Smooth muscle cell (in vitro differentiated cells): Measurements from ENCODE around the gene RAB11FIP4. TPM values are rescaled to one million over a fixed set of nuclear protein-coding genes. Genes with fewer than 3 reads are reported as not detected.

Experiments
- DNase-seq: peaks from one replicate; lab custom pipeline; 2025; ENCODE audit not compliant: unreplicated experiment; lab: John Stamatoyannopoulos, UW
- H2AFZ ChIP-seq: fragments of 200-600 bp; sonication (generic); 2 replicates; pipeline ENCODE4 v1.6.0; 2016; ENCODE audit warnings: antibody characterized with exemption, low read depth, mild to moderate bottlenecking
- H3F3A ChIP-seq: fragments of 200-600 bp; sonication (generic); 2 replicates; pipeline ENCODE4 v1.6.0; 2017; ENCODE audit warnings: antibody characterized with exemption, low read depth
- H3K27ac ChIP-seq: fragments of 200-600 bp; sonication (generic); 2 replicates; pipeline ENCODE4 v1.5.1; 2016; ENCODE audit warnings: low read depth, mild to moderate bottlenecking
- H3K27me3 ChIP-seq: fragments of 200-600 bp; sonication (generic); 2 replicates; pipeline ENCODE4 v1.6.1; 2016; ENCODE audit warnings: low read depth, mild to moderate bottlenecking
- H3K36me3 ChIP-seq: fragments of 200-600 bp; sonication (generic); 2 replicates; pipeline ENCODE4 v1.5.1; 2016; ENCODE audit warnings: low read depth
- H3K4me1 ChIP-seq: fragments of 200-600 bp; sonication (generic); 2 replicates; pipeline ENCODE4 v1.5.1; 2016; ENCODE audit warnings: low read depth
- H3K4me2 ChIP-seq: fragments of 200-600 bp; sonication (generic); 2 replicates; pipeline ENCODE4 v1.6.0; 2016; ENCODE audit warnings: mild to moderate bottlenecking
- H3K4me3 ChIP-seq: fragments of 200-600 bp; sonication (generic); 2 replicates; pipeline ENCODE4 v1.5.1; 2016; ENCODE audit warnings: mild to moderate bottlenecking
- H3K79me2 ChIP-seq: fragments of 200-600 bp; sonication (generic); 2 replicates; pipeline ENCODE4 v1.6.0; 2016; ENCODE audit warnings: low read depth, mild to moderate bottlenecking
- H3K9ac ChIP-seq: fragments of 200-600 bp; sonication (generic); 2 replicates; pipeline ENCODE4 v1.6.0; 2016; ENCODE audit warnings: low read depth
- H3K9me3 ChIP-seq: fragments of 200-600 bp; sonication (generic); replicated peaks from 2 replicates; pipeline ENCODE4 v1.5.1; 2016; ENCODE audit warnings: low read depth
- H4K20me1 ChIP-seq: fragments of 200-600 bp; sonication (generic); 2 replicates; pipeline ENCODE4 v1.6.0; 2016; ENCODE audit warnings: low read depth
- WGBS: methylation state at CpG from one replicate; pipeline ENCODE4 v1.1.7; 2016; ENCODE audit warnings: low lambda C conversion rate; 5-methylcytosine and 5-hydroxymethylcytosine counted together
- polyA plus RNA-seq: library from polyadenylated mRNA; unstranded; fragments of >200 nt; fragmentation: Nextera tagmentation; extraction: Ambion mirVana; gene quantifications from 2 replicates; pipeline ENCODE4 v1.2.1, GENCODE V29; 2016
- total RNA-seq: library from RNA; depleted of rRNA; stranded (reverse); fragments of >200 nt; gene quantifications from 2 replicates; pipeline ENCODE4 v1.2.3, GENCODE V29; 2014
- TF ChIP-seq, protein P1 (sequence below): fragments of 200-600 bp; sonication (generic); IDR thresholded peaks from 2 replicates; pipeline ENCODE4 v1.5.1; 2017; ENCODE audit warnings: borderline replicate concordance, mild to moderate bottlenecking, antibody characterized with exemption; ENCODE audit not compliant: insufficient read depth, poor library complexity, severe bottlenecking

RAB11FIP4 gene
- total and polyA plus RNA-seq, 2 experiments from 2014 or later, result 0.42 to 2.9 TPM

DNA sequence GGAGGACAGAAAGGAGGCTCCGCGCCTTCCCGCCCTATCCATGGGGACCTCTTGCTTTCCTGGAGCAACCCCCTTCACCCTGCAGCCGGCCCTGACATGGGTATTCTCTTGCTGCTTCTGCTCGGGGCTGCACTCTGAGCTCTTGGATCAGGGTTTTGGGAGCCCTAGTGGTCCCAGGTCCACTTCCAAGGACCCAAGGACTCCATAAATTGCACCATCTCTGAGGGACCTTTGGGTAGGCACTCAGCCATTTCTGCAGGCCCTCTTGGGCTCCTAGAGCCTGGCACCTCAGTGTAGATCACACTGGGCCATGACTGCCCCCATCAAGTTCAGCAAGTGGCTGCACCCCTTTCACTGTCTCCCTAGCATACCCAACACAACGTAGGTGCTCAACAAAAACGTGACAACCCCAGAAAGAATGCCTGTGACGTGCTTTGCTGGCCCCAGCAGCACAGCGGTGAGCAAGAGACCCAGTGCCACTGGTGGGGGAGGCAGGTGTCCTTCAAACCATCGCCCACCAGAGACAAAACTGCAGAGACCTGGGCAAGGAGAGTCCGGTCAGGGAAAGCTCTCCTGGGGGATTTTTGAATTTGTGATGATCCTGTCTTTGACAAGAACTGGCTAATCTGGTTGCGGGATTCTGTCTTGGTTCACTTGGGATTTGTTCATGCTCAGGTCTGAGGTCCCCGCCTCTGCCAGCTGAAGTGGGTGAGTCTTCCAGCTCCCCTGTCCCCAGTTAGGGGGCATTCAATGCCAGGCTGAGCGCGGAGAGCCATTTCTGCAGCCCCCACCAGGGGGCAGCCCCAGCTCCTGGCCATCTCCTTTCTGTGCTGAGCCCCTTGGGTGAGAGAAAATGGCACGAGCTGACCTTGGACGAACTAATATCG is 2.5 kb upstream of the RAB11FIP4 start:
- Histone ChIP-seq H2AFZ (no peak overlapping the region), H3K4me2 (no peak overlapping the region), H3F3A (no peaks in the 10 kb centered on the region), H3K9ac (no peak overlapping the region), H3K79me2 (no peaks in the 10 kb centered on the region), H3K4me3 (no peak overlapping the region), H3K27me3 (peaks cover 41% of the 10 kb centered on the region), H3K9me3 (no peaks in the 10 kb centered on the region), H3K36me3 (no peaks in the 10 kb centered on the region), H3K27ac (no peak overlapping the region), H4K20me1 (no peaks in the 10 kb centered on the region), H3K4me1 (no peaks in the 10 kb centered on the region)
- no peak for DNase-seq
- 67% methylated on average over 18 of the region's 18 CpGs for WGBS
- TF ChIP-seq, protein P1, sequence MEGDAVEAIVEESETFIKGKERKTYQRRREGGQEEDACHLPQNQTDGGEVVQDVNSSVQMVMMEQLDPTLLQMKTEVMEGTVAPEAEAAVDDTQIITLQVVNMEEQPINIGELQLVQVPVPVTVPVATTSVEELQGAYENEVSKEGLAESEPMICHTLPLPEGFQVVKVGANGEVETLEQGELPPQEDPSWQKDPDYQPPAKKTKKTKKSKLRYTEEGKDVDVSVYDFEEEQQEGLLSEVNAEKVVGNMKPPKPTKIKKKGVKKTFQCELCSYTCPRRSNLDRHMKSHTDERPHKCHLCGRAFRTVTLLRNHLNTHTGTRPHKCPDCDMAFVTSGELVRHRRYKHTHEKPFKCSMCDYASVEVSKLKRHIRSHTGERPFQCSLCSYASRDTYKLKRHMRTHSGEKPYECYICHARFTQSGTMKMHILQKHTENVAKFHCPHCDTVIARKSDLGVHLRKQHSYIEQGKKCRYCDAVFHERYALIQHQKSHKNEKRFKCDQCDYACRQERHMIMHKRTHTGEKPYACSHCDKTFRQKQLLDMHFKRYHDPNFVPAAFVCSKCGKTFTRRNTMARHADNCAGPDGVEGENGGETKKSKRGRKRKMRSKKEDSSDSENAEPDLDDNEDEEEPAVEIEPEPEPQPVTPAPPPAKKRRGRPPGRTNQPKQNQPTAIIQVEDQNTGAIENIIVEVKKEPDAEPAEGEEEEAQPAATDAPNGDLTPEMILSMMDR, result peak; percentile 66

DNA sequence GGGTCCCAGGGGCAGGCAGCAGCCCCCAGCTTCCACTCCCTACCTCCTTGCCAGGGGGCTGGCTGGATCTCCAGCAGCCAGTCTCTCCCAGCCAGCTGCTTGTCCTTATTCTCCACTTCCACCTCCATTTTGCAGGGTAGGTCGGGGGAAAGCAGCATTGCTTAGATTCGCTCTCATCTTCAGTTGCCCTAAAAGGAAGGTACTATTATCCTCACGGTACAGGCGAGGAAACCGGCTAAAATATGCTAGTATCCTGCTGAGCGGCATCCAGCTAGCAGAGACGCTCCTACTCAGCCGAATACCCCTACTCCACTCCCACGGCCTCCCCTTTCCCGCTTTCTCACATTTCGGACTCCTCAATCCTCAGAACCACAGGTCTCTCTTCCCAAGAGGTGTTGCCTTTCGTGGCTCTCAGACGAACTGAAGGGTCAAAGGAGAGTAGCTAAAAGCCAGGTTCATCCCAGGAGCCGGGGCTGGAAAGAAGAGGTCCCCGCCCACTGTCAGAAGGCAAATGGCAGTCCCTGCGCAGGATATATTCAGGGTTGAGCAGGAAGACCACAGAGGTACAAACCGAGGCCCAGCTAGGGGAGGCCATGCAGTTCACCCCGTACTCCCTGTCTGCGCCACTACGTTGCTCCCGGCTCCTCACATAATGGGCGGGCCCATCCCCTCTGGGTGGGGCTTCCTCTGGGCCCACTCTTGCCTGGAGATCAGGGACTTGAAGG is 1.7 kb upstream of the RAB11FIP4 start:
- H3K79me2 ChIP-seq, result no peaks in the 10 kb centered on the region
- TF ChIP-seq, protein P1, result no peak
- H3K4me2 ChIP-seq, result no peak overlapping the region
- H4K20me1 ChIP-seq, result no peaks in the 10 kb centered on the region
- no peaks in the 10 kb centered on the region for H3K9me3 ChIP-seq
- H3K4me1 ChIP-seq, result no peaks in the 10 kb centered on the region
- WGBS, result 74% methylated on average over 22 of the region's 22 CpGs
- no peak overlapping the region for H3K4me3 ChIP-seq
- H3K27ac ChIP-seq, result no peak overlapping the region
- peaks cover 46% of the 10 kb centered on the region for H3K27me3 ChIP-seq
- H3K9ac ChIP-seq, result no peak overlapping the region
- DNase-seq, result no peak
- no peaks in the 10 kb centered on the region for H3F3A ChIP-seq
- H2AFZ ChIP-seq, result no peak overlapping the region
- H3K36me3 ChIP-seq, result no peaks in the 10 kb centered on the region

DNA sequence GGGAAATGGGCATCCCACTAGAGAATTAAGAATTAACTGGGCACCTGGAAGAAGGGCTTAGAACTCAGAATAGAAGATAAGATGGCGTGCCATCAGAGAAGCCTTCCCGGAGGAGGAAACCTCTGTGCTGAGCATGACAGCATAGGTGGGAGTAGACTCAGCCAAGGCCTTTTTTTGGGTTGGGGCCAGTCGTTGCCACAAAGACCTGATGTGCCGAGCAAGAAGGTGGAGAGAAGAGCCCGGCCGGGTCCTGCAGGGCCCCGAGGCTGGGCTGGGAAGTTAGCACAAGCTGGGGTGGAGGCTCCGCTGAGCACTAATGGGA is 1.1 kb upstream of the RAB11FIP4 start:
- peaks cover 46% of the 10 kb centered on the region for H3K27me3 ChIP-seq
- no peak for DNase-seq
- H3K9ac ChIP-seq, result no peak overlapping the region
- no peaks in the 10 kb centered on the region for H3F3A ChIP-seq
- no peak overlapping the region for H3K27ac ChIP-seq
- no peak overlapping the region for H2AFZ ChIP-seq
- H3K79me2 ChIP-seq, result no peaks in the 10 kb centered on the region
- WGBS, result 80% methylated on average over 8 of the region's 8 CpGs
- no peaks in the 10 kb centered on the region for H3K9me3 ChIP-seq
- no peaks in the 10 kb centered on the region for H3K36me3 ChIP-seq
- H3K4me1 ChIP-seq, result no peaks in the 10 kb centered on the region
- H3K4me3 ChIP-seq, result no peak overlapping the region
- H4K20me1 ChIP-seq, result no peaks in the 10 kb centered on the region
- TF ChIP-seq, protein P1, result no peak
- H3K4me2 ChIP-seq, result no peak overlapping the region
